Measurements from ENCODE around the gene ADAT3. TPM values are rescaled to one million over a fixed set of nuclear protein-coding genes. Genes with fewer than 3 reads are reported as not detected.

The ADAT3 gene
- total RNA-seq, 1 experiment from 2014 or later: 12.6 TPM

DNA sequence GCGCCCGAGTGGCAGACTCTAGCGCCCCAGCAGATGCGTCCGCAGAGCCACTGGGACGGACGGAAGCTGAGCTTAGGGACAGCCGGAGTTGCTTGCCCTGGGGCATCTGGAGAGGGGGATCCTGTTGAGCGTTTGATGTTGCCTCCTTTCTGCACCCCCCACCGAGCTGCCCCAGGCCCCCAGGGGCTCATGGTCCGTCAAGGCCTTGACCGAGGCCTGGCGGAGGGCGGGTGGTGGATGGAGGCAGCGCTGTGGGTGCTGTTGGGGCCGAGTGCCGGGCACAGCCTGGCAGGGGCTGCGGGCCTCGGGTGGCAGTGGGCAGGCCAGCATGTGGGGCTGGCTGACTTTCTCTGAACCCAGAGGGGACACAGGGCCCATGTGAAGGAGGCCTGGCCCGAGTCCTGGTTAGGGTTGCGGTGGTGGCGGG lies 38.5 kb downstream of the ADAT3 start:
- Histone ChIP-seq H3K27me3 (replicated peaks; ENCODE audit: control insufficient read depth, insufficient read depth, low read length) (no peaks in the 10 kb centered on the region), H3K4me3 (ENCODE audit: low read depth, low read length) (no peak overlapping the region), H3K9me3 (no peaks in the 10 kb centered on the region), H3K36me3 (ENCODE audit: control insufficient read depth, insufficient read depth, low read length) (no peaks in the 10 kb centered on the region), H3K4me1 (peaks cover 7% of the 10 kb centered on the region)
- no peaks in the 10 kb centered on the region for H3K9me3 Mint-ChIP-seq (ENCODE audit: unreplicated experiment)
- no peak overlapping the region for H3K4me3 Mint-ChIP-seq (ENCODE audit: unreplicated experiment)
- intact Hi-C loops (cut with micrococcal nuclease; ENCODE audit: unreplicated experiment): no loop called here
- ChIA-PET POLR2A (no interaction called here), CTCF (no interaction called here)
- TF ChIP-seq, protein P1, sequence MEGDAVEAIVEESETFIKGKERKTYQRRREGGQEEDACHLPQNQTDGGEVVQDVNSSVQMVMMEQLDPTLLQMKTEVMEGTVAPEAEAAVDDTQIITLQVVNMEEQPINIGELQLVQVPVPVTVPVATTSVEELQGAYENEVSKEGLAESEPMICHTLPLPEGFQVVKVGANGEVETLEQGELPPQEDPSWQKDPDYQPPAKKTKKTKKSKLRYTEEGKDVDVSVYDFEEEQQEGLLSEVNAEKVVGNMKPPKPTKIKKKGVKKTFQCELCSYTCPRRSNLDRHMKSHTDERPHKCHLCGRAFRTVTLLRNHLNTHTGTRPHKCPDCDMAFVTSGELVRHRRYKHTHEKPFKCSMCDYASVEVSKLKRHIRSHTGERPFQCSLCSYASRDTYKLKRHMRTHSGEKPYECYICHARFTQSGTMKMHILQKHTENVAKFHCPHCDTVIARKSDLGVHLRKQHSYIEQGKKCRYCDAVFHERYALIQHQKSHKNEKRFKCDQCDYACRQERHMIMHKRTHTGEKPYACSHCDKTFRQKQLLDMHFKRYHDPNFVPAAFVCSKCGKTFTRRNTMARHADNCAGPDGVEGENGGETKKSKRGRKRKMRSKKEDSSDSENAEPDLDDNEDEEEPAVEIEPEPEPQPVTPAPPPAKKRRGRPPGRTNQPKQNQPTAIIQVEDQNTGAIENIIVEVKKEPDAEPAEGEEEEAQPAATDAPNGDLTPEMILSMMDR (IDR thresholded peaks at IDR 0.05; ENCODE audit: insufficient read depth in 1 of 2, low read depth in 1 of 2, low read length in 1 of 2, severe bottlenecking in 1 of 2, unreplicated experiment in 1 of 2): no peak
- no peaks in the 10 kb centered on the region for H3K4me1 Mint-ChIP-seq (ENCODE audit: low read depth, unreplicated experiment)
- H3K27me3 Mint-ChIP-seq (ENCODE audit: insufficient read depth, unreplicated experiment): no peaks in the 10 kb centered on the region
- H3K27ac Mint-ChIP-seq (ENCODE audit: unreplicated experiment): no peak overlapping the region
- BruUV-seq (replicated peaks): no TSS peak
- H3K36me3 Mint-ChIP-seq (ENCODE audit: insufficient read depth, unreplicated experiment): peaks cover 5% of the 10 kb centered on the region
- DNase-seq: no peak

DNA sequence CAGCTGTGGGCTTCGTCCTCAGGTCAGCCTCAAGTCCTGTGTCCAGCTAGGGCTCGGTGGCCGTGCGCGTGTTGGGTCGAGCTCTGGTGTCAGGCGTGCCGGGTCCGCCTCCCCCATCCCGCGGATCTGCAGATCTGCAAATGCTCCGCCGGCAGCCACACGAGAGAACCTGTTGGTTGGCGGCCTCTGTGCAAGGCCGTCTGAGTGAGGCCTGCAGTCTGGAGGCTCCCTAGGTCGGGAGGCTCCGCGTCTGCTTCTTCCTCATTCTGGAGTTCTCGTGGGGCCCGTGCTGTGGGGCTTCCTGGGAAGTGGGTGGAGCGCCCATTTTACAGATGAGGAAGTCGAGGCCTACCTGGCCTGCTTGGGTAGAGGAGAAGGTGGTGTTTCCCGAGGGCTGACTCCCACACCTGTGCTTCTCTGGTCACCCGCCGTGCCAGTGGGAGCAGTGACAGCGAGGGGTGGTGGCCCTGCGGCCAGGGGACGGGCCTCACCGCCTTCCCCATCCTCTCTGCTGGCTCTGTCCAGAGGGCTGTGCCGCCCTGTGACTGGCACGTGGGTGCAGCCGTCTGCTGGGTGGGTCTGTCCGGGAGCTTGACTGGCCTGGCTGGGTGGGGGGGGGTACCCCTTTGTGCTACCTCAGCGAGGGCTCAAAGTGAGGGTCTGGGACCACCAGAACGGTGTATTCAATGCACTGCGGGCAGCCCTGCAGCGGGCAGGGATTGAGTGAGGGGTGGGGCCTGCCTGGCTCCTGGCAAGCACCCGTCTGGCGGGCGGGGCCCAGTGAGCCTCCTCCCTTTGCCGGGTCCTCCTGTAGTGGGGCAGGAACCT lies 39.1 kb downstream of the ADAT3 start:
- H3K4me3 ChIP-seq (ENCODE audit: low read depth, low read length): no peak overlapping the region

DNA sequence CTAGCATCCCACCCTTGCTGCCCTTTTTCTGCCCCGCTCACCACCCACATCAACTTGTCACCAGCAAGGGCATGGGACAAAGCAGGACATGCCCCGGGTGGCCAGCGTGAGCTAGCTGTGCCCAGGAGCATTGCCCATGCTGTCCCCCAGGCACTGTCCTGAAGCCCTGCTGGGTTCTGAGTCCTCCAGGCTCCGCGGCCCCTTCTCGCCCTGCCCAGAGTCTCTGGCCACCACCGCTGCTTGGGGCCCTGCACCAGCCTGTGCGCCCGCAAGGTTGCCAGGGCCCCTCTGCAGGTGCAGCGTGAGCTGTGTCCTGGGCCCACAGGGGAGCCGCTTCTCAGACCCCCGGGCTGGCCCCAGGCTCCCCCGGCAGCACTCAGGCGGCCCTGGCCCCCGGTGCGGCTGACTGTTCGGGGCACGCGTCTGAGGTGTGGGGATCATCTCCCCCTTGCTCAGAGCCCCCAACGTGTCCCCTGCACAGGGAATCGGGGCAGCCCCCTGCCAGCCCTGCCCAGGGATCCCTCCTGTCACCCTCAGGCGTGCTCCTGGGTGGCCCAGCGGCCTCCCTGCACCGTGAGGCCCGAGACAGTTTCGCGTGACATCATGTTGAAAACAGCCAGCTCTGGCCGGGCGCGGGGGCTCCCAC lies 39.8 kb downstream of the ADAT3 start:
- H3K4me3 ChIP-seq (ENCODE audit: low read depth, low read length): no peak overlapping the region
- Mint-ChIP-seq H3K27ac (ENCODE audit: unreplicated experiment) (no peak overlapping the region), H3K27me3 (ENCODE audit: insufficient read depth, unreplicated experiment) (no peaks in the 10 kb centered on the region), H3K36me3 (ENCODE audit: insufficient read depth, unreplicated experiment) (peaks cover 16% of the 10 kb centered on the region), H3K9me3 (ENCODE audit: unreplicated experiment) (no peaks in the 10 kb centered on the region), H3K4me1 (ENCODE audit: low read depth, unreplicated experiment) (no peaks in the 10 kb centered on the region), H3K4me3 (ENCODE audit: unreplicated experiment) (no peak overlapping the region)
- H3K27me3 ChIP-seq (replicated peaks; ENCODE audit: control insufficient read depth, insufficient read depth, low read length): no peaks in the 10 kb centered on the region
- DNase-seq: no peak
- H3K4me1 ChIP-seq: peaks cover 1% of the 10 kb centered on the region
- BruUV-seq (replicated peaks): no TSS peak
- ChIA-PET POLR2A (no interaction called here), CTCF (interaction anchor here (0.5 to 0.7 kb wide), 2 partner anchors 17 to 37 kb away, joined by 3 to 5 read pairs; no protein-coding TSS in a partner anchor)
- no peaks in the 10 kb centered on the region; the same call in 1 of the 2 replicates for H3K36me3 ChIP-seq (ENCODE audit: control insufficient read depth, insufficient read depth, low read length)
- H3K9me3 ChIP-seq: no peaks in the 10 kb centered on the region
- TF ChIP-seq, protein P1 (IDR thresholded peaks at IDR 0.05; ENCODE audit: insufficient read depth in 1 of 2, low read depth in 1 of 2, low read length in 1 of 2, severe bottlenecking in 1 of 2, unreplicated experiment in 1 of 2): no peak
- intact Hi-C loops (cut with micrococcal nuclease; ENCODE audit: unreplicated experiment): no loop called here

More for the DNA sequence above, 39.1 kb downstream of the ADAT3 start:
- TF ChIP-seq, protein P1 (IDR thresholded peaks at IDR 0.05; ENCODE audit: insufficient read depth in 1 of 2, low read depth in 1 of 2, low read length in 1 of 2, severe bottlenecking in 1 of 2, unreplicated experiment in 1 of 2): no peak
- BruUV-seq (replicated peaks): no TSS peak
- no peaks in the 10 kb centered on the region for H3K9me3 Mint-ChIP-seq (ENCODE audit: unreplicated experiment)
- H3K27ac Mint-ChIP-seq (ENCODE audit: unreplicated experiment): no peak overlapping the region
- CTCF ChIA-PET: no interaction called here
- no peaks in the 10 kb centered on the region for H3K9me3 ChIP-seq
- H3K4me1 Mint-ChIP-seq (ENCODE audit: low read depth, unreplicated experiment): no peaks in the 10 kb centered on the region
- no peaks in the 10 kb centered on the region for H3K27me3 Mint-ChIP-seq (ENCODE audit: insufficient read depth, unreplicated experiment)
- no peak for DNase-seq
- intact Hi-C loops (cut with micrococcal nuclease; ENCODE audit: unreplicated experiment): no loop called here
- peaks cover 10% of the 10 kb centered on the region for H3K36me3 Mint-ChIP-seq (ENCODE audit: insufficient read depth, unreplicated experiment)
- POLR2A ChIA-PET: no interaction called here
- no peaks in the 10 kb centered on the region; the same call in 1 of the 2 replicates for H3K36me3 ChIP-seq (ENCODE audit: control insufficient read depth, insufficient read depth, low read length)
- peaks cover 7% of the 10 kb centered on the region for H3K4me1 ChIP-seq
- no peaks in the 10 kb centered on the region for H3K27me3 ChIP-seq (replicated peaks; ENCODE audit: control insufficient read depth, insufficient read depth, low read length)
- no peak overlapping the region for H3K4me3 Mint-ChIP-seq (ENCODE audit: unreplicated experiment)

Data from Caco-2 (cell line).